Neural cell (in vitro differentiated cells): ENCODE data around the gene ANKS1B.

Source experiments
- EP300 ChIP-seq: fragments of 450-650 bp; conservative IDR thresholded peaks from 2 replicates; pipeline ENCODE4 v1.6.1; 2014; ENCODE audit warnings: antibody characterized with exemption, mild to moderate bottlenecking, moderate library complexity; ENCODE audit not compliant: poor library complexity, severe bottlenecking
- POLR2AphosphoS5 ChIP-seq: IDR thresholded peaks from 2 replicates; pipeline ENCODE4 v1.6.1; 2012
- RAD21 ChIP-seq: fragments of 450-650 bp; conservative IDR thresholded peaks from 2 replicates; pipeline ENCODE4 v1.6.1; 2014; ENCODE audit warnings: antibody characterized with exemption, mild to moderate bottlenecking, moderate library complexity
- TF ChIP-seq, protein P1 (sequence below): fragments of 450-650 bp; IDR thresholded peaks from 2 replicates; pipeline ENCODE4 v1.5.1; 2014; ENCODE audit warnings: antibody characterized with exemption, mild to moderate bottlenecking, moderate library complexity; ENCODE audit not compliant: poor library complexity, severe bottlenecking
- TF ChIP-seq, protein P2 (sequence below): IDR thresholded peaks from 2 replicates; pipeline ENCODE4 v1.6.1; 2012; ENCODE audit warnings: borderline replicate concordance

GRCh38 chr12:98727196-98727595 lies 1257.5 kb downstream of the ANKS1B start:
- TF ChIP-seq, protein P1, sequence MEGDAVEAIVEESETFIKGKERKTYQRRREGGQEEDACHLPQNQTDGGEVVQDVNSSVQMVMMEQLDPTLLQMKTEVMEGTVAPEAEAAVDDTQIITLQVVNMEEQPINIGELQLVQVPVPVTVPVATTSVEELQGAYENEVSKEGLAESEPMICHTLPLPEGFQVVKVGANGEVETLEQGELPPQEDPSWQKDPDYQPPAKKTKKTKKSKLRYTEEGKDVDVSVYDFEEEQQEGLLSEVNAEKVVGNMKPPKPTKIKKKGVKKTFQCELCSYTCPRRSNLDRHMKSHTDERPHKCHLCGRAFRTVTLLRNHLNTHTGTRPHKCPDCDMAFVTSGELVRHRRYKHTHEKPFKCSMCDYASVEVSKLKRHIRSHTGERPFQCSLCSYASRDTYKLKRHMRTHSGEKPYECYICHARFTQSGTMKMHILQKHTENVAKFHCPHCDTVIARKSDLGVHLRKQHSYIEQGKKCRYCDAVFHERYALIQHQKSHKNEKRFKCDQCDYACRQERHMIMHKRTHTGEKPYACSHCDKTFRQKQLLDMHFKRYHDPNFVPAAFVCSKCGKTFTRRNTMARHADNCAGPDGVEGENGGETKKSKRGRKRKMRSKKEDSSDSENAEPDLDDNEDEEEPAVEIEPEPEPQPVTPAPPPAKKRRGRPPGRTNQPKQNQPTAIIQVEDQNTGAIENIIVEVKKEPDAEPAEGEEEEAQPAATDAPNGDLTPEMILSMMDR, result no peak
- TF ChIP-seq, protein P2, sequence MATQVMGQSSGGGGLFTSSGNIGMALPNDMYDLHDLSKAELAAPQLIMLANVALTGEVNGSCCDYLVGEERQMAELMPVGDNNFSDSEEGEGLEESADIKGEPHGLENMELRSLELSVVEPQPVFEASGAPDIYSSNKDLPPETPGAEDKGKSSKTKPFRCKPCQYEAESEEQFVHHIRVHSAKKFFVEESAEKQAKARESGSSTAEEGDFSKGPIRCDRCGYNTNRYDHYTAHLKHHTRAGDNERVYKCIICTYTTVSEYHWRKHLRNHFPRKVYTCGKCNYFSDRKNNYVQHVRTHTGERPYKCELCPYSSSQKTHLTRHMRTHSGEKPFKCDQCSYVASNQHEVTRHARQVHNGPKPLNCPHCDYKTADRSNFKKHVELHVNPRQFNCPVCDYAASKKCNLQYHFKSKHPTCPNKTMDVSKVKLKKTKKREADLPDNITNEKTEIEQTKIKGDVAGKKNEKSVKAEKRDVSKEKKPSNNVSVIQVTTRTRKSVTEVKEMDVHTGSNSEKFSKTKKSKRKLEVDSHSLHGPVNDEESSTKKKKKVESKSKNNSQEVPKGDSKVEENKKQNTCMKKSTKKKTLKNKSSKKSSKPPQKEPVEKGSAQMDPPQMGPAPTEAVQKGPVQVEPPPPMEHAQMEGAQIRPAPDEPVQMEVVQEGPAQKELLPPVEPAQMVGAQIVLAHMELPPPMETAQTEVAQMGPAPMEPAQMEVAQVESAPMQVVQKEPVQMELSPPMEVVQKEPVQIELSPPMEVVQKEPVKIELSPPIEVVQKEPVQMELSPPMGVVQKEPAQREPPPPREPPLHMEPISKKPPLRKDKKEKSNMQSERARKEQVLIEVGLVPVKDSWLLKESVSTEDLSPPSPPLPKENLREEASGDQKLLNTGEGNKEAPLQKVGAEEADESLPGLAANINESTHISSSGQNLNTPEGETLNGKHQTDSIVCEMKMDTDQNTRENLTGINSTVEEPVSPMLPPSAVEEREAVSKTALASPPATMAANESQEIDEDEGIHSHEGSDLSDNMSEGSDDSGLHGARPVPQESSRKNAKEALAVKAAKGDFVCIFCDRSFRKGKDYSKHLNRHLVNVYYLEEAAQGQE, result no peak
- TF ChIP-seq POLR2AphosphoS5, result no peak
- TF ChIP-seq RAD21, result no peak
- TF ChIP-seq EP300, result no peak
